Heart right ventricle (tissue), 16 donors: ENCODE measurements around the gene ENOX2. TPM values are rescaled to one million over a fixed set of nuclear protein-coding genes. Genes with fewer than 3 reads are reported as not detected.
"Not testable (repeated sequence)": the region's sequence is repeated elsewhere in the genome, so short reads cannot be mapped to it uniquely, and the experiment has no call there.

Source experiments
- ATAC-seq, 8 donors: fragments of 200-7000 bp; cut with Tn5 transposase; one replicate each; pipeline ENCODE4 v1.9.1; 2020; ENCODE audit warnings: mild to moderate bottlenecking in 8 of 8, moderate library complexity in 8 of 8, moderate number of reproducible peaks in 1 of 8
- DNase-seq, 2 donors: peaks; one replicate each; pipeline ENCODE4 v3.0.0-alpha.2; 2020
- H3K27ac ChIP-seq, 10 donors: fragments of 200-600 bp; sonication (generic) in 2 of 10; one replicate each; pipeline versions ENCODE4 v1.5.0 to v1.8.0; 2020 to 2022; ENCODE audit warnings: mild to moderate bottlenecking in 3 of 10
- H3K27me3 ChIP-seq, 7 donors: fragments of 200-600 bp; one replicate each; pipeline ENCODE4 v1.8.0; 2021 to 2022; ENCODE audit warnings: mild to moderate bottlenecking in 2 of 7
- H3K36me3 ChIP-seq, 9 donors: fragments of 200-600 bp; sonication (generic) in 1 of 9; one replicate each; pipeline versions ENCODE4 v1.5.0 to v1.8.0; 2020 to 2022; ENCODE audit warnings: mild to moderate bottlenecking in 2 of 9
- H3K4me1 ChIP-seq, 9 donors: fragments of 200-600 bp; sonication (generic) in 1 of 9; one replicate each; pipeline versions ENCODE4 v1.5.0 to v1.8.0; 2020 to 2022; ENCODE audit warnings: mild to moderate bottlenecking in 4 of 9
- H3K4me3 ChIP-seq, 10 donors: fragments of 200-600 bp; sonication (generic) in 2 of 10; one replicate each; pipeline versions ENCODE4 v1.5.0 to v1.8.0; 2020 to 2022; ENCODE audit warnings: mild to moderate bottlenecking in 7 of 10, moderate library complexity in 2 of 10
- H3K9me3 ChIP-seq, 11 donors: fragments of 200-600 bp in 10 of 11; sonication (generic) in 2 of 11; one replicate each; pipeline versions ENCODE4 v1.5.0 to v1.8.0; 2013 to 2022; ENCODE audit warnings: mild to moderate bottlenecking in 2 of 11, control low read depth in 1 of 11, moderate library complexity in 1 of 11
- CTCF ChIP-seq, 9 donors: fragments of 200-600 bp; sonication (generic) in 2 of 9; IDR thresholded peaks; one replicate each; pipeline versions ENCODE4 v1.5.0 to v1.8.0; 2021 to 2022; ENCODE audit warnings: antibody characterized with exemption in 9 of 9, mild to moderate bottlenecking in 5 of 9, moderate library complexity in 1 of 9
- WGBS, 2 donors: extraction: QIAGEN DNeasy Blood & Tissue Kit; methylation state at CpG; one replicate each; pipeline ENCODE4 v1.1.7; 2013; ENCODE audit warnings: inconsistent platforms in 1 of 2; 5-methylcytosine and 5-hydroxymethylcytosine counted together
- intact Hi-C, 10 donors: fragments of 100-400 bp; cut with DNase I; formaldehyde crosslinking; loops; one replicate each; pipeline versions ENCODE4 v1.11.1 to v1.14.2; 2022
- polyA plus RNA-seq, 2 donors: library from polyadenylated mRNA; stranded (reverse); fragments of 200-250 nt; gene quantifications; one replicate each; pipeline ENCODE4 v1.2.3, GENCODE V29; 2013
- total RNA-seq, 10 donors: library from RNA; stranded (reverse); fragmentation: NEBNext Ultra II Directional in 3 of 10; extraction: Animal tissue kit (Norgen Biotek cat#: 25700) in 3 of 10; gene quantifications; one replicate each; pipeline versions ENCODE4 v1.2.1 to v1.2.4, GENCODE V29; 2021 to 2023
- donor health status: Arrhythmogenic right ventricular cardiomyopathy.
- donor health status: ischemic (EF 13 %, LVEDD 7.1; RV severe dilation, severe dysfunction).
- donor health status: healthy with polysubstance abuse.
- donor health status: DM: no; HTN: yes; CAD: no.
- donor health status: DM: no; HTN: no; CAD: no.
- donor health status: ischemic (EF 25% LVEDD 6.9; RV normal size, moderate dysfunction).
- donor health status: ischemic (EF 25% LVEDD 5.7; RV mildly dilated, moderate dysfunction).
- donor health status: healthy.
- donor health status: DM: yes; HTN: yes; CAD: no.
- donor health status: Ischemic cardiomyopathy.
- donor health status: ischemic (EF 35%, LVEDD 5.7; RV mildly dilated, moderate dysfunction).
- donor health status: nonischemic (EF 11% LVEDD 7.7; RV severe dilation, severe dysfunction).
- donor health status: DM: yes; HTN: yes; CAD: no.
- donor health status: PGD.
- donor health status: ischemic (EF 29% LVEDD 5.4; RV normal size, mild dysfunction).
- donor health status: nonischemic (EF 23%, LVEDD 6.1; RV moderate dilation, normal function).

The ENOX2 gene
- total and polyA plus RNA-seq, 12 donors = 3.4 to 22.6 (median 18.6) TPM

GRCh38 chrX:130793975-130794374, 109.0 kb downstream of the ENOX2 start:
- Histone ChIP-seq H3K9me3 (no peaks in the 10 kb centered on the region), H3K27ac (no peak overlapping the region), H3K27me3 (peaks cover 0 to 6% (median 0%) of the 10 kb centered on the region in 7 donors), H3K4me3 (no peak overlapping the region), H3K36me3 (no peaks in the 10 kb centered on the region), H3K4me1 (no peaks in the 10 kb centered on the region)
- TF ChIP-seq CTCF (IDR thresholded peaks at IDR 0.05) = no peak
- intact Hi-C loops = no loop called here
- ATAC-seq (no peak), DNase-seq (no peak)

- H3K9me3 ChIP-seq, DNase-seq, H3K4me1 ChIP-seq, H3K27ac ChIP-seq, H3K27me3 ChIP-seq, H3K36me3 ChIP-seq, ATAC-seq, intact Hi-C loops, H3K4me3 ChIP-seq: not testable (repeated sequence)
- WGBS, 2 donors = 99 to 100% methylated on average over 2 of the region's 2 CpGs
Measured at GRCh38 chrX:130791870-130792269, 111.1 kb downstream of the ENOX2 start.

- Histone ChIP-seq H3K36me3 (no peaks in the 10 kb centered on the region), H3K27ac (no peak overlapping the region), H3K9me3 (no peaks in the 10 kb centered on the region), H3K4me1 (no peaks in the 10 kb centered on the region), H3K4me3 (no peak overlapping the region), H3K27me3 (peaks cover 0 to 6% (median 0%) of the 10 kb centered on the region in 7 donors)
- TF ChIP-seq CTCF (IDR thresholded peaks at IDR 0.05) = no peak
- DNase-seq (no peak), ATAC-seq (no peak)
- intact Hi-C loops = no loop called here
- 98 to 100% methylated on average over 2 of the region's 2 CpGs for WGBS, 2 donors
Measured at GRCh38 chrX:130789793-130790192, 113.2 kb downstream of the ENOX2 start.

GRCh38 chrX:130788786-130789581, 114.0 kb downstream of the ENOX2 start:
- Histone ChIP-seq H3K4me3 (no peak overlapping the region), H3K4me1 (no peaks in the 10 kb centered on the region), H3K27ac (no peak overlapping the region), H3K36me3 (no peaks in the 10 kb centered on the region), H3K27me3 (peaks cover 0 to 6% (median 0%) of the 10 kb centered on the region in 7 donors), H3K9me3 (no peaks in the 10 kb centered on the region)
- 79 to 80% methylated on average over 4 of the region's 4 CpGs for WGBS, 2 donors
- ATAC-seq (no peak), DNase-seq (no peak)
- intact Hi-C loops = no loop called here
- TF ChIP-seq CTCF (IDR thresholded peaks at IDR 0.05) = no peak

GRCh38 chrX:130786030-130786429, 117.0 kb downstream of the ENOX2 start:
- no peak for ATAC-seq
- 99 to 100% methylated on average over 2 of the region's 2 CpGs for WGBS, 2 donors
- peaks cover 0 to 8% (median 0%) of the 10 kb centered on the region in 7 donors for H3K27me3 ChIP-seq

More at GRCh38 chrX:130786030-130786429, 117.0 kb downstream of the ENOX2 start:
- no peak for DNase-seq
- H3K36me3 ChIP-seq = no peaks in the 10 kb centered on the region
- H3K27ac ChIP-seq = no peak overlapping the region
- H3K9me3 ChIP-seq = no peaks in the 10 kb centered on the region
- no peak for TF ChIP-seq CTCF (IDR thresholded peaks at IDR 0.05)
- H3K4me3 ChIP-seq = no peak overlapping the region
- intact Hi-C loops = no loop called here
- H3K4me1 ChIP-seq = no peaks in the 10 kb centered on the region
